Nasal cavity respiratory epithelium epithelial cell of viscerocranial mucosa (primary cell): Measurements from ENCODE around the gene C21orf91. TPM values are rescaled to one million over a fixed set of nuclear protein-coding genes. Genes with fewer than 3 reads are reported as not detected.

Experiments
- total RNA-seq: library from RNA; depleted of rRNA; stranded (reverse); fragments of >200 nt; gene quantifications from 2 replicates; pipeline ENCODE4 v1.2.3, GENCODE V29; 2014

The C21orf91 gene
- 14.7 and 32.7 TPM in 2 replicates for total RNA-seq

DNA sequence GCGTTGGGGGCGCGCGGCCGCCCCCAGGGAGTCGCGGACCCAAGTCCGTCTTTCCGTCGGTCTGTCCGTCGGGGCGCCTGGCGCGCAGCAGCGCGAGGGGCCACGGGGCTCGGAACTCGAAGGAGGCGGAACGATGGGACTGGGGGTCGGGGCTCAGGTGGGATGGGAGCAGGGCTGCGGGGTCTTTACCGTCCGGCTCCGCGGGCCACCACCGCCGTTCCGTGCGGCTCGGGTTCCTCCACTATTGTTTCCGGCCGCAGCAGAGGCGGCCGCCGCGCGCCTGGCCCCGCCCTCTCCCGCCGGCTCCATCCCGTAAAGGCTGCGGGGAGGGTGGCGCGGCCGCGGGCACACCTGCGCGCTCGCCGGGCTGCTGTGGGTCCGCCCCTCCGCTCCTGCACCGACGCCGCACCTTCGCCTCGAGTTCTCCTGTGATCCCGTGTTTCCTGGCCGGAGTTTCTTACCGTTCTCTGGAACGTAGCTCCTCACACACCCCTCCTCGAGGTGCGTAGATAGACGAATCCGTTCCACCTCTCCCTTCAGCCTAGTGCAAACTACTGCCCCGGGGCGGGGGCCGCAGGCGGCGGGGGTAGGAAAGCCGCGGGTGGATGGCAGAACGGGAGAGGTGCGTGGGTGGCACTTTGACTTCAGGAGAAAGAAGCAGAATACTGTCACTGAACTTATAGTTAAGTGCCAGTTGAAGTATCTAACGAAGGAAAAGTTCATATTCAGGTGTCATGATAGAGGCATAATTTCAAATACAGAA is at the start of gene C21orf91:
Gene C21orf91 (minus strand): TSS at position 243 of the 763 bp plus-strand sequence. CDS start 1,038 bp downstream, outside the sequence.

Other genes with a start within 250 kb of the C21orf91 start
- 44.8 and 59.5 TPM in 2 replicates for gene BTG3, start 206.5 kb downstream of the C21orf91 start, total RNA-seq